ENCODE results near the gene HMGXB3.

The HMGXB3 gene

GRCh38 chr5:150036513-150036912, 36.0 kb downstream of the HMGXB3 start:
- in situ Hi-C loops (cut with MboI; ENCODE audit: low pct_unique_long_range_greater_than_20kb, low sequenced_read_pairs, unreplicated experiment) = no loop called here
- DNase-seq (ENCODE audit: low spot score) = no peak
- TF ChIP-seq, protein P1, sequence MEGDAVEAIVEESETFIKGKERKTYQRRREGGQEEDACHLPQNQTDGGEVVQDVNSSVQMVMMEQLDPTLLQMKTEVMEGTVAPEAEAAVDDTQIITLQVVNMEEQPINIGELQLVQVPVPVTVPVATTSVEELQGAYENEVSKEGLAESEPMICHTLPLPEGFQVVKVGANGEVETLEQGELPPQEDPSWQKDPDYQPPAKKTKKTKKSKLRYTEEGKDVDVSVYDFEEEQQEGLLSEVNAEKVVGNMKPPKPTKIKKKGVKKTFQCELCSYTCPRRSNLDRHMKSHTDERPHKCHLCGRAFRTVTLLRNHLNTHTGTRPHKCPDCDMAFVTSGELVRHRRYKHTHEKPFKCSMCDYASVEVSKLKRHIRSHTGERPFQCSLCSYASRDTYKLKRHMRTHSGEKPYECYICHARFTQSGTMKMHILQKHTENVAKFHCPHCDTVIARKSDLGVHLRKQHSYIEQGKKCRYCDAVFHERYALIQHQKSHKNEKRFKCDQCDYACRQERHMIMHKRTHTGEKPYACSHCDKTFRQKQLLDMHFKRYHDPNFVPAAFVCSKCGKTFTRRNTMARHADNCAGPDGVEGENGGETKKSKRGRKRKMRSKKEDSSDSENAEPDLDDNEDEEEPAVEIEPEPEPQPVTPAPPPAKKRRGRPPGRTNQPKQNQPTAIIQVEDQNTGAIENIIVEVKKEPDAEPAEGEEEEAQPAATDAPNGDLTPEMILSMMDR (IDR thresholded peaks at IDR 0.05; ENCODE audit: extremely low read depth, insufficient read depth, missing control alignments) = no peak

- DNase-seq (ENCODE audit: low spot score) = no peak
- TF ChIP-seq, protein P1 (IDR thresholded peaks at IDR 0.05; ENCODE audit: extremely low read depth, insufficient read depth, missing control alignments) = no peak
- in situ Hi-C loops (cut with MboI; ENCODE audit: low pct_unique_long_range_greater_than_20kb, low sequenced_read_pairs, unreplicated experiment) = no loop called here
Measured at GRCh38 chr5:150038547-150038946, 38.0 kb downstream of the HMGXB3 start.

GRCh38 chr5:150042459-150042858, 41.9 kb downstream of the HMGXB3 start:
- in situ Hi-C loops (cut with MboI; ENCODE audit: low pct_unique_long_range_greater_than_20kb, low sequenced_read_pairs, unreplicated experiment) = no loop called here
- TF ChIP-seq, protein P1 (IDR thresholded peaks at IDR 0.05; ENCODE audit: extremely low read depth, insufficient read depth, missing control alignments) = no peak
- no peak for DNase-seq (ENCODE audit: low spot score)

GRCh38 chr5:150043657-150044328, 43.3 kb downstream of the HMGXB3 start:
- in situ Hi-C loops (cut with MboI; ENCODE audit: low pct_unique_long_range_greater_than_20kb, low sequenced_read_pairs, unreplicated experiment) = no loop called here
- no peak for DNase-seq (ENCODE audit: low spot score)
- TF ChIP-seq, protein P1 (IDR thresholded peaks at IDR 0.05; ENCODE audit: extremely low read depth, insufficient read depth, missing control alignments) = no peak

DNA sequence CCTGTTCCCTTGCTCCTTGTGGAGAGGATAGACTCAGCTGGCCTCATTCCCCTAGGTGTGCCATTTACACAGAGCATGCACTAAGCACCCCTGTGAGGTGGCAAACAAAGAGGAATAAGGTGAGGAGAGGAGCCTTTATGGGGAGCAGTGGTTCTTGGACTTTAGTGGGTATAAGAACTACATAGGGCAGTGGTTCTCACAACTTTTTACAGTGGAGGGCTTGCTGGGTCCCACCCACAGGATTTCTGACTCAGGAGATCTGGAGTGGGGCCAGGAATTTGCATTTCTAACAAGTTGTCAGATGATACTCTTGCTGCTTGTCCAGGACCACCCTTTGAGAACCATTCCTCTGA, 43.8 kb downstream of the HMGXB3 start:
- TF ChIP-seq, protein P1 (IDR thresholded peaks at IDR 0.05; ENCODE audit: extremely low read depth, insufficient read depth, missing control alignments) = no peak
- in situ Hi-C loops (cut with MboI; ENCODE audit: low pct_unique_long_range_greater_than_20kb, low sequenced_read_pairs, unreplicated experiment) = no loop called here
- no peak for DNase-seq (ENCODE audit: low spot score)

GRCh38 chr5:150044712-150045111, 44.2 kb downstream of the HMGXB3 start:
- TF ChIP-seq, protein P1 (IDR thresholded peaks at IDR 0.05; ENCODE audit: extremely low read depth, insufficient read depth, missing control alignments) = no peak
- no peak for DNase-seq (ENCODE audit: low spot score)
- in situ Hi-C loops (cut with MboI; ENCODE audit: low pct_unique_long_range_greater_than_20kb, low sequenced_read_pairs, unreplicated experiment) = no loop called here
